ENCODE results near the gene MEGF11.

The MEGF11 gene

GRCh38 chr15:66215811-66216210 is 37.7 kb downstream of the MEGF11 start:
- DNase-seq (ENCODE audit: low read depth in 2 of 2): no peak

- no peak for DNase-seq (ENCODE audit: low read depth in 2 of 2)
These were observed 39.3 kb downstream of the MEGF11 start for GRCh38 chr15:66214246-66214645.

- no peak for DNase-seq (ENCODE audit: low read depth in 2 of 2)
These were observed 41.0 kb downstream of the MEGF11 start for GRCh38 chr15:66212563-66212921.

DNA sequence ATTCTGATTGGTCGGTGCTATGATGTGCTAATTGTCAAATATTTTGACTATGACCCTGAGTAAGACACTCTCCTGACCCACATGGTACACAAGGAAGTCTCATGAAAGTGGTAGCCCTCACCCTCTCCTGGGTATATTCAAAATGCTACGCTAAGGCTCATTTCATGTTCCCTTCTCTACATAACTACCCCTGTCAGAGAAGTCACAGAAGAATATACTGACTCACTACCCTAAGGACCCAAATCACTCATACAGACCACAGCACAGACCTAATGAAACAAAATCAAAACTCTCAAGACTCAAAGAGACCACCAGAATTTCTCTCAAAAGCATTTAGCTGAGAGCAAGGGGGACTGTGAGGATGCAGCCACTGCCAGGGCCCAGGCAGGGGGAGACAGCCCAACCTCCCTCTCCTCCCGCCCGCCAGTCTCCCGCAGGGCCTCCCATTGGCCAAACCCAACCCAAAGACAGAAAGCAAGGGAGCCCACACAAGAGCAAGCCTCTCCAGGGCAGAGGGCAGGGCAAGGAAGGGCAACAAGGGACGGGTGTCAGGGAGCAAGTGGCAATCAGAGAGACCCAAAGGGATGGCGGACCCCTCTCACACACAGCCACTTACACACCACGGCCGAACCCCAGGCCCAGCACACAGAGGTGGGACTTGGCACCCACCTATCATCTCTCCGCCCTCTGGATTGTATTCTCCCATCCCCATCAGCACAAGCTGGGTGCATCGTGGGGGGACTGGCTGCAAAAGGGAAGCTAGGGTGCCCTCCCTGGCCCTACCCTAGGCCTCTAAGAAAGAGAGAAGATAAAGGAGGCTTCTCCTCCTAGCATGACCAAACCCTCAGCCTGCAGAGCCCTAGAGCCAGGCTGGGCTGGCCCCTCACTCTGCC is 41.6 kb downstream of the MEGF11 start:
- DNase-seq (ENCODE audit: low read depth in 2 of 2): no peak

- no peak for DNase-seq (ENCODE audit: low read depth in 2 of 2)
These were observed 42.9 kb downstream of the MEGF11 start for GRCh38 chr15:66210684-66211083.

DNA sequence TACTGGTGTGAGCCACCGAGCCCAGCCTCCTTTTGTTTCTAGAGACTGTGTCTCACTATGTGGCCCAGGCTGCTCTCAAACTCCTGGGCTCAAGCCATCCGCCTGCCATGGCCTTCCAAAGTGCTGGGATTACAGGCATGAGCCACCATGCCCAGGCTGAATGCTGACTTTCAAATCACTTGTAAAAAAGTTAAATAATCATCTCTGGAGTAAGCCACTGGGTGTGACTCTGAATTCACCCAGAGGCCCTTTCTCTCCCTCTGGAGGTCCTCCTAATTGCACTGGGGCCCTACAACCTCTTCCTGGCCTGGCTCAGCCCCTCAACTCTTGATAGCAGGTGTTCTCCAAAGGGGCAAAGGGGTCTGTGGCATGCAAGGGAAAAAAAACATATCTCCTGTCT is 54.8 kb downstream of the MEGF11 start:
- DNase-seq (ENCODE audit: low read depth in 2 of 2): no peak

- DNase-seq (ENCODE audit: low read depth in 2 of 2): no peak
These were observed 56.9 kb downstream of the MEGF11 start for GRCh38 chr15:66196602-66197001.

DNA sequence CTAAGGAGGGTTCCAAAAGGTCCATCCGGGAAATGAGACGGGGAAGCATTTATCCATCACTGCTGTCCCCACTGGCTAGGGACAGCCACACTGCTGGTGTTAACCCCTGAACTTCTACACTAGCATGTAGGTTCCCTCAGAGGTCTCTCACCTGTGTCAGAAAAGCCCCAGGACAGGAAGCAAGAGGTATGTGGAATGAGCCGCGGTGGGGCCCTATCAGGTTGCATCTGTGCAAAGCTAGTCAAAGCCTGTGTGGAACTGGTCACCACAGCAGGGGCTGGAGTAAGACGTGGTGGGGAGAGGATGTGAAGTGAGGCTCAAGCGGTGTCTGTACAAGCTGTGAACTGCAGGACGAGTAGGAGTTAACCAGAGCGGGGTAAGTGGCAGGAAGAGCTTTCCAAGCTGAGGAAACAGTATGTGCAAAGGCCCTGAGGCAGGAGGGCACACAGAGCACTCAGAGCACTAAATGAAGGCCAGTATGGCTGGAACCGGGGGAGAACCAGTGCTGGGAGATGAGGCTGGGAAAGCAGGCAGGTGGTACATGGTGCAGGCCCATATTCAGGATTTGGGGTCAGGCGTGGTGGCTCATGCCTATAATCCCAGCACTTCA is 57.8 kb downstream of the MEGF11 start:
- no peak for DNase-seq (ENCODE audit: low read depth in 2 of 2)

DNA sequence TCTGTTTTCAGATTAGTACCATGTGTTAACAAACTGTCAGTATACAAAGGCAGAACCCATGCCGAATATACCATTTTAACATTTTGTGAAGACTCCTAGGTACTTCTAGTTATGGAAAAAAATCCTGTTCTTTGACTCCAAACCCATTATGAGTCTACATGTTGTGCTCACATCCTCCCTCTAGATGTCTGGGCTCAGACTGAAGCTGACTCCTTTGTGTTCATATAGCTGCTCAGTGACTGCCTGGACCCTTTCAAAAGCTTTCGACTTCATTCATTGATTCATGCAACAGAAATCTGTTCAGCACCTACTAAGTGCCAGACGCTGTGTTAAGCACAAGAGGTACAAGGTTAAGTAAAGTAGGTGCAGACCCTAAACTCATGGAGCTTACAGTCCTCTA is 60.5 kb downstream of the MEGF11 start:
- no peak for DNase-seq (ENCODE audit: low read depth in 2 of 2)

DNA sequence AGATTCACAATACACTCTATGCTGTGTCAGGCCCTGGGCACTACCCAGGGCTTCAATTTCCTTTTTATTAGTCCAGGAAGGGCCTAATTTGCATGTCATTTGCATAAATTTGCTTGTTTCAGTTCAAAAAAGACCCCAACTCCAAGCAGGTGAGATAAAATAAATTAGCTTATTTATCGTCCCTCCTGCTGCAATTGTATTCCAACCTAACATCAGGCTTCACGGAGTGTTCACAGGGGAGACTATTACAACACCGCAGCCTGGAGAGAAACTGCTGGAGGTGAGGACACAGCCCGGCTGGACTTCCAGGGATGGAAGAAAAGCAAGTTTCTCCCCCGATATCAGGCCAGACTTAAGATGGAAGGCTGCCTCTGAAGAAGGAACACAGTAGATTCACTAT is 62.8 kb downstream of the MEGF11 start:
- DNase-seq (ENCODE audit: low read depth in 2 of 2): no peak

DNA sequence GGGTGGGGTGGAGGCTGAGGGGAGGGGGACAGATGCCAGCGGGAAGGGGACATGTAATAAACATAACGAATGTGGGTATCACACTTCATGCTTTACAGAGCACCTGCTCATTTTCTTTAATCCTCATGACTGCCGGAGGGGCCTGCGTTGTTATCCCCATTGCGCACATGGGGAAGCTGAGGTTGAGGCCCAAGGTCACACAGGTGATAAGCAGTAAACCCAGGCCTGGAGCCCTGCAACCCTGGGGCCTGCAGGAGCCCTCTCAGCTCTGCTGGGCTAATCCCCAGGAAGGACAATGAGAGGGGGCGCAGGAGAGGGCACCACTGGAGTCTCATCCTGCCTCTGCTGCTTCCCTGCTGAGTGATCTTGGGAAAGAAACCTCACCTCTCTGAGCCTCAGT is 64.3 kb downstream of the MEGF11 start:
- DNase-seq (ENCODE audit: low read depth in 2 of 2): no peak

GRCh38 chr15:66188464-66188863 is 65.1 kb downstream of the MEGF11 start:
- DNase-seq (ENCODE audit: low read depth in 2 of 2): no peak

- DNase-seq (ENCODE audit: low read depth in 2 of 2): no peak
These were observed 66.3 kb downstream of the MEGF11 start for GRCh38 chr15:66187271-66187670.

- DNase-seq (ENCODE audit: low read depth in 2 of 2): no peak
These were observed 67.3 kb downstream of the MEGF11 start for GRCh38 chr15:66186049-66186825.

GRCh38 chr15:66184936-66185790 is 68.4 kb downstream of the MEGF11 start:
- DNase-seq (ENCODE audit: low read depth in 2 of 2): no peak

DNA sequence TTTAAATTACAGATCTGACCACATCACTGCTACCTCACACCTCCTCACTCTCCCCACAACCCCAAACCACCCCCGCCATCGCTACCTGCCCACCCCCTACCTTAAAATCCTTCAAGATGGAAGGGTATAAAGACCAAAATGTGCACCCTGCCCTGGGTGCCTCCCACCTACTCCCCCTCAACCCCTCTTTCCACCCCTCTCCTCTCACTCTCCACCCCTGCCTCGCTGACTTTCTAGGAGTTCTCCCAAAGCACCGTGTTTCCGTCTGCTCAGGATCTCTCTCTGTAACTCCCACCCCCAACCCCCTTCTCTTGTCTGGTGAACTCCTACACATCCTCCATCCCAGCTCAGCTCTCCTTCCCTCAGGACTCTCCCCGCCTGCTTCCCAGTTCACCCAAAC is 69.1 kb downstream of the MEGF11 start:
- no peak for DNase-seq (ENCODE audit: low read depth in 2 of 2)

GRCh38 chr15:66180531-66181097 is 72.9 kb downstream of the MEGF11 start:
- DNase-seq (ENCODE audit: low read depth in 2 of 2): no peak

GRCh38 chr15:66178531-66178910 is 75.0 kb downstream of the MEGF11 start:
- no peak for DNase-seq (ENCODE audit: low read depth in 2 of 2)

GRCh38 chr15:66172324-66172980 is 81.1 kb downstream of the MEGF11 start:
- no peak for DNase-seq (ENCODE audit: low read depth in 2 of 2)

- DNase-seq (ENCODE audit: low read depth in 2 of 2): no peak
These were observed 81.7 kb downstream of the MEGF11 start for GRCh38 chr15:66171841-66172240.

GRCh38 chr15:66170716-66171115 is 82.8 kb downstream of the MEGF11 start:
- no peak for DNase-seq (ENCODE audit: low read depth in 2 of 2)
